Keratinocyte (primary cell): ENCODE data around the gene LRRC8C.

Source experiments
- EZH2 ChIP-seq: IDR thresholded peaks from one replicate; pipeline ENCODE4 v1.6.1; 2012; ENCODE audit warnings: inconsistent platforms, mild to moderate bottlenecking, low read length, moderate library complexity
- TF ChIP-seq, protein P1 (sequence below), 3 experiments: IDR thresholded peaks in 1 of 3; conservative IDR thresholded peaks in 1 of 3; optimal IDR thresholded peaks in 1 of 3; 2 replicates in 2 of 3; 3 replicates in 1 of 3; pipeline versions ENCODE3 to v1.5.1; 2011; ENCODE audit warnings: low read length in 3 of 3, mild to moderate bottlenecking in 3 of 3, moderate library complexity in 2 of 3, control low read depth in 1 of 3, inconsistent platforms in 1 of 3; ENCODE audit not compliant: insufficient read depth in 2 of 3; ENCODE audit errors: extremely low read depth in 1 of 3

DNA sequence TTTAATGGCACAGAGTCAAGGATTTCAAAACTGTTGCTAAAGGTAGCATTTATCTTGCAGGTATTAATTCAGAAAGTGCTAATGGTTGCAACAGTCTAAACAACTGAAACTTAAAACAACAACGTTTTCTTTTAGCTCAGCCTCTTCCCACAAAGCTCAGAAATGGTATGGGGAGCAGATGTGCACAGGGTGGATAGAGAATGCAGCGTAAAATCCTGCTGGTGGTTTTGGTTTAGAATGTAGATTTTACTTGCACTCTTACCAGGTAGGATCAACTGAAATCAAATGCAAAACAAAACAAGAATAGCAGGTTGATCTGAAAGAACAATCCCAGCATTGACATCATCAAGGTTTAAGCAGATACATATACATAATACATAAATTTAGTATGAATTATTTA lies 3.8 kb upstream of the LRRC8C start:
- TF ChIP-seq, protein P1, sequence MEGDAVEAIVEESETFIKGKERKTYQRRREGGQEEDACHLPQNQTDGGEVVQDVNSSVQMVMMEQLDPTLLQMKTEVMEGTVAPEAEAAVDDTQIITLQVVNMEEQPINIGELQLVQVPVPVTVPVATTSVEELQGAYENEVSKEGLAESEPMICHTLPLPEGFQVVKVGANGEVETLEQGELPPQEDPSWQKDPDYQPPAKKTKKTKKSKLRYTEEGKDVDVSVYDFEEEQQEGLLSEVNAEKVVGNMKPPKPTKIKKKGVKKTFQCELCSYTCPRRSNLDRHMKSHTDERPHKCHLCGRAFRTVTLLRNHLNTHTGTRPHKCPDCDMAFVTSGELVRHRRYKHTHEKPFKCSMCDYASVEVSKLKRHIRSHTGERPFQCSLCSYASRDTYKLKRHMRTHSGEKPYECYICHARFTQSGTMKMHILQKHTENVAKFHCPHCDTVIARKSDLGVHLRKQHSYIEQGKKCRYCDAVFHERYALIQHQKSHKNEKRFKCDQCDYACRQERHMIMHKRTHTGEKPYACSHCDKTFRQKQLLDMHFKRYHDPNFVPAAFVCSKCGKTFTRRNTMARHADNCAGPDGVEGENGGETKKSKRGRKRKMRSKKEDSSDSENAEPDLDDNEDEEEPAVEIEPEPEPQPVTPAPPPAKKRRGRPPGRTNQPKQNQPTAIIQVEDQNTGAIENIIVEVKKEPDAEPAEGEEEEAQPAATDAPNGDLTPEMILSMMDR (optimal IDR thresholded peaks at IDR 0.05 in 1 of 3, IDR thresholded peaks at IDR 0.05 in 1 of 3, conservative IDR thresholded peaks at IDR 0.05 in 1 of 3; ENCODE audit: extremely low read depth in 1 of 3, insufficient read depth in 2 of 3, low read length in 3 of 3): no peak
- TF ChIP-seq EZH2: no peak
